ENCODE data around the gene PLEKHG3.
"Not testable (repeated sequence)": the region's sequence is repeated elsewhere in the genome, so short reads cannot be mapped to it uniquely, and the experiment has no call there.

The PLEKHG3 gene

DNA sequence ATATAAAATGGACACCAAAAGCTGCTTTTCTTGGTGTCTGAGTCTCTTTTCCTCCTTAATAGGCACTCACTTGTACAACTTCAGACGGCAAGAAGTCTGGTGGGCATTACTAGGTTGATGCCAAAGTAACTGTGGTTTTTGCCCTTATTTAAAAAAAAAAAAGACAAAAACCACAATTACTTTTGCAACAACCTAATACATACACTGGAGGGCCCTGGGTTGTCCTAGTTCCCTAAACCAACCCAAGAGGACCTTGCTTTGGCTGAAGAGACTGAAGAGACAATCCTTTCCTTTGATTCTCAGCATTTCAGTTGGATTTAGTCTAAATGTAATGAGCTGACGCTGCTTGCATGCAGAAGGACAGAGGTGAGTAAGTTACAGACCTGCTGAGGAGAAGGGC is 16.2 kb upstream of the PLEKHG3 start:
- DNase-seq (ENCODE audit: low spot score): no peak

DNA sequence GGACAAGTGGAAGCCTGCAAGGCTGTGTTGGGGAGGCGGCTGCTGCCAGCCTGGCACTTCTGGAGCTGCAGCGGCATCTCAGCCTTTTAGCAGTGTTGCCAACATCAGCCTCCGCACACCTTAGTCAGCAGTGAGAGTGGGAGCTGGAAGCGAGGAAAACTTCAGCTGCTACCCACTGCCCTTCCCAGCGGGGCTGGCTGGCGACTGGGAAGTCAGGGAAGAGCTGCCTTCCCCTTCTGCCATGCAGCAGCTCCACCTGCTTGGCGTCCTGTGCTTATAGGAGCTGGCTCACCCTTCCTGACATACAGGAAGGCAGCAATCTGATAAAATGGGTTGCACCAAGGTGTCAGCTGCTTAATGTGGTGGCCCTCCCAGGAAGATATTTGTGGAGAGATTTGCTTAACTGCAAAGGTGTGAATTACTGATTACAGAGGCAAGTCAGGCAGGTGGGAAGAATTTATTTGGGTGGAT is 15.4 kb upstream of the PLEKHG3 start:
- DNase-seq (ENCODE audit: low spot score): no peak

DNA sequence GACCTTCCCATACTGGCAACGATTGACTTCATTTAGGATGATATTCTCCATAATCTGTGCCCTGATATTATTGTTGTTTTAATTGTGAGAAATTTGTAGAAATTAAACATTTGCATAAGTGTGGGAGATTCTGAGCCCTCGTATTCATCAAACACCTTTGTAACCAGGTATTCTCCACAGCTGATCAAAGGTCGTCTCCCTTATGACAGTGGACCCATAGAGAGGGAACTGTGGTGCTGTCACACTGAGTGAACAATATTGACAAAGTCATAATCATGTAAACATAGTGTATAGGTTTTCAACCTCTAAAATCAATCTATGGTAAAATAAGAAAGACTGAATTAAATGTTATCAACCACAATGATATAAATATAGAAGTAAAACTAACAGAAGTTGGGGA is 14.9 kb upstream of the PLEKHG3 start:
- DNase-seq (ENCODE audit: low spot score): no peak

DNA sequence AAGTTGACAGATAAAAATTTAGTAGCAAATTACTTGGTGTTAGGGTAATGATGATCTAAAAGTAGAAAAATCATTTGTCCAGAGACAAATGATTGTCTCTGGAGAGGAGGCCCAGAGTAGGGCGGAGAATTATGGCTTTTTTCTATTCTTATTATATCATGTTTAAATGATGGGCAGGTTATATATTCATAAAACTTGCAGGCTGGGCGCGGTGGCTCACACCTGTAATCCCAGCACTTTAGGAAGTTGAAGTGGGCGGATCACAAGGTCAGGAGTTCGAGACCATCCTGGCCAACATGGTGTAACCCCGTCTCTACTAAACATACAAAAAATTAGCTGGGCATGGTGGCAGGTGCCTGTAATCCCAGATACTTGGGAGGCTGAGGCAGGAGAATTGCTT is 13.6 kb upstream of the PLEKHG3 start:
- DNase-seq (ENCODE audit: low spot score): not testable (repeated sequence)

DNA sequence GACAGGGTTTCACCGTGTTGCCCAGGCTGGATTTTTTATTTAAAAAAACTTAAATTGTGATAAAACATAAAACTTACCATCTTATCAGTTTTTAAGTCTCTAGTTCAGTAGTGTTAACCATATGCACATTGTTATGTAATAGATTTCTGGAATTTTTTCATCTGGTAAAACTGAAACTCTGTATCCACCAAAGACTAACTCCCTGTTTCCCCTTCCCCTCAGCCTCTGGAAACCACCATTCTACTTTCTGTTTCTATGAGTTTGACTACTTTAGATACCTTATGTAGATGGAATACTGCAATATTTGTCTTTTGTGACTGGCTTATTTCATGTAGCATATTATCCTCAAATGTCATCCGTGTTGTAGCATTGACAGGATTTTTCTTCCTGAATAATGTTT is 12.8 kb upstream of the PLEKHG3 start:
- no peak for DNase-seq (ENCODE audit: low spot score)

DNA sequence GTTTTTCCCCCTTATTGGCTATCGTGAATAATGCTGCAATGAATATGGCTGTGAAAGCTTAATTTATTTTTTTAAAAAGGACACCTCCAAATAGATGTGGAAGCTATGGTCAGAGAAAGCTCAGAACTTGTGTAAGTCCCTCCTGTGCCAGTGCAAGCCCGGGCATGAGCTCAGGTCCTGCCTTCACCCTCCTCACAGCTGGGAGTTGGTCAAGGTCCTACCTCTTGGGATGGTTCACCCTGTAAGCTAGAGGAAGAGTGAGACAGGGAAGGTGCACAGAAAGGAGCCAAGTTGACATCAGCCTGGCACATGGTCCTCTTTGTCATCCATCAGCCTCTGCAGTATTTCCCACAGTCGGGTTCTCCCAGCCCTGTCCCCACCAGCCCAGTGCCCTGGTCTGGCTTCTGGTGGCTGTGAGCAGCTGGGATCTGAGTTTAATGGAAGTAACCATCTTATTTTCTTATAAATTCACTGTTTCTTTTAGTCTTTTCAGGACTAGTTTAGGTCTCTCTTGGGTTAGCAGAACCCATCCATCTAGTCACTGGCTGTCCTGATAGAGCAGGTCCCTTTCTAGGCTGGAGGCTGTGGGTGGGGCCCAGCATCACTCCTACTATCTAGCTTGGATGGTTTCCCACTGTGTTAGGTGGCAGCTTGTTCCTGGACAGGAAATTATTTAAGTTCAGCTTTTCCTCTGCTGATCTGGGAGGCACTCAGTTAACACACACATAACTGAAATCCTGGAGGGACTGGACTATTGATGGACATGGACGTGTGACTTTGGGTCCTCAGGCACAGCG is 11.8 kb upstream of the PLEKHG3 start:
- DNase-seq (ENCODE audit: low spot score): no peak

DNA sequence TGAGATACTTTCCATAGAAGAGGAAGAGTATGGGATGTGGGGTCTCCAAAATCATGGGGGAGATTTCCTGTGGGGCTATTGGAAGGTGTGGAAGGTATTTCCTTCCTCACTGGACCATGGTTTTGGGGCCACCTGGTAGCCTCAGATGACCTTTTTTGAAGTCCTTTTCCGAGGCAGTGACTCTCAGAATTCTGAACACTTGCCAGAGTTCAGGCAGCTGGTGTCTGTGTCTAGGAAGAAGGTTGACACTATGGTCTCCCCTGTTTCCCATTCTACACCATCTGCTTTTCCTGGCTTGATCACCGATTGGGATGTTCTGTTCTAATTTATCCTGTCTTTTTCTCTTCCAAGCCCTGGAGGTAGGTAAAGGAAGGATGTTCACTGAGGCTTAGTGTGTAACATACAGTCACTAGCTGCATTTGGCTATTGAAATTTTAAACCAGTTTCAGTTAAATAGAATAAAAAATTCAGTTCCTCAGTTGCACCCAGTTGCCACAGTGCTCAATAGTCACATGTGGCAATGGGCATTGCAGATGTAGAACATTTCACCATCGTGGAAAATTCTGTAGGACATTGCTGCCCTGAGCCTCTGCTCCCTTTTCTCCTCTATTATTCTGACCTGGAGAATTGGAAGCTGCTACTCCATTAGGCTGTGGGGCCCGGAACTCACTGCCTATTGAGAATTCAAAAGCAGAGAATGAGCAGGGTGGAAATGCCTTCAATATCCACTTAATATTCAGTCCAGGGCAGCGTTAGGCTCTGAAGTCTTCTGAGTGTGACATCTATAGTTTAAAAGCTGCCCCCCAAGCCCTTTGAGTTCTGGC is 11.0 kb upstream of the PLEKHG3 start:
- no peak for DNase-seq (ENCODE audit: low spot score)

DNA sequence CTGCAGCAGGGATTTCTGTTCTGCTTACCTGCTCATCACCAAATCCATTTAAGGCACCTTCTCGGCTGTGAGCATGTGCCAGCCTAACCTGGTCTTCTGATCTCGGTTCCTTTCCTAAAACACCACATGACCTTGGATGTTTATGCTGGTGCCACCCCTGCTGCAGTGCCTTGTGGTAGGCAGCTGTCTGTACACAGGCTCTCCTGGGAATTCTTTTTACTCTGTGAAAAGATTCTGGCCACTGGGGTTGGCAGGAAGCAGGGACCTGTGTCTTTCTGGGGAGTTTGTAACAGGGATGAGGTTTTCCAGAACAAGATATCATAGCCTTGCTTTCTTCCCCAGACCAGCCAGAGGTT is 10.4 kb upstream of the PLEKHG3 start:
- no peak for DNase-seq (ENCODE audit: low spot score)

DNA sequence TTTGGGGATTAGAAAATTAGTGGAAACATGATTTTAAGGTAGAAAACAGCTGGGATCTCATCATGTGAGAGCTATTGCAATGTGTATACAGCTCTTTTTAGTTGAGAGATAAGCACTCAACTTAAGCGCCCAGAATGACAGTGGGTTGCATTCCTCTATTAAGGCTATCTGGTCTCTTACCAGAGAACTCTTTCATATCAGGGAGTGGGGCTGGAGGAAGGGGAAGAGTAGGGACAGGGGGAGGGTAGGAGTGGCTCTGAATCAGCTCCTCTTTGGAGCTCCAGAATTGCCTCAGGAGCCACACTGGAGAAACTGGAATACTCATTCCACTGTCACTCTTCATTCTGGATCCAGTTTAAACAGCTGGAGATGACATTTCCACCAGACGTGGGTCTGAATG is 9.2 kb upstream of the PLEKHG3 start:
- no peak for DNase-seq (ENCODE audit: low spot score)

DNA sequence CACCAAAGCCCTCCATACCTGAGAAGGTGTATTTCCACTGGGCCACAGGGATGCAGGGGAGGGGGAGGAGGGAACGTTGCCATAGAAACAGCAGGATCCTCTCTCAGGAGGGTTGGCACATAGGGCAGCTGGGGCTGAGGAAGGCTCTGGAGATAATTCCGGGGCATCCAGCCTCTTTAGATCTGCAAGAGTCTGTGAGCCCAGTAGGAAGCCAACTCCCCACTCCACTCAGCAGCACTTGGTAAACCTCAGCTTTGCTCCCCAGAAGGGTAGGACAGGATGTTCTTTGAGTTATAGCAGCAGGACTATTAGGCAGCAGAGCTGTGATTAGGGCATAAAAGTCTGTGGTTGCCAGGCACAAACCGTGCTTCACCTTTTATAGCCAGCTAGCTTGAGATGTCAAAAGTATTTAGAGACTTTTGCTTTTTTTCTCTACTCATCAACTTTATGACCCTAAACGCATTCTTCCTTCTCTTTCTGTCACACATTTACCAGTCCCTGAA is 7.8 kb upstream of the PLEKHG3 start:
- DNase-seq (ENCODE audit: low spot score): no peak

DNA sequence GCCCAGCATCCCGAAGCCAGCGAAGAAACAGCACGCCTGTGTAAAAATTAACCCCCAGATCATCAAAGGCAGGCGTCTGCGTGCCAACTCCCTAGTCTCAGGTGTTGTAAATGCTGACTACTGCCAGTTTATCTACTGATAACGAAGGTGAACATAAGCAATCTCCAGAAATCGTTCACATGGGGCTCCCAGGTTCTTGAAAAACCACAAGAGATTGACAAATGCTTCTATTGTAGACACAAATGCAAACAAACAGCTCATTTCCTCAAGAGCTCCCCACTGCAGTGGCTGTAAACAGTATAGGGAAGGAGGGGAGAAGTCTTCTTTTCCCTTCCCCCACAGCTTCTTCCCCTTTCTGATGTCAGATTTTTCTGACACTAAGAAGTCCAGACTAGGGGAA is 5.3 kb upstream of the PLEKHG3 start:
- no peak for DNase-seq (ENCODE audit: low spot score)

DNA sequence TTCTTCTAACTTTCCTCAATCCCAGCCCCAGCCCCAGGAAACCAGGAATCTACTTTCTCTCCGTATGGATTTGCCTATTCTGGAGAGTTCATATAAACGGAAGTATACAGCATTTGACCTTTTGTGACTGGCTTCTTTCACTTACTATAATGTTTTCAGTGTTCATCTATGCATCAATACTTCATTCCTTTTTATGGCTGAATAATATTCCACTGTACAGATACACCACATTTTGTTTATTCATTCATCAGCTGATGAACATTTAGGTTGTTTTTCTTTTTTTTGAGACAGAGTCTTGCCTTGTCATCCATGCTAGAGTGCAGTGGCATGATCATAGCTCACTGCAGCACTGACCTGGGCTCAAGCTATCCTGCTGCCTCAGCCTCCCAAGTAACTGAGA is 3.9 kb upstream of the PLEKHG3 start:
- DNase-seq (ENCODE audit: low spot score): no peak

DNA sequence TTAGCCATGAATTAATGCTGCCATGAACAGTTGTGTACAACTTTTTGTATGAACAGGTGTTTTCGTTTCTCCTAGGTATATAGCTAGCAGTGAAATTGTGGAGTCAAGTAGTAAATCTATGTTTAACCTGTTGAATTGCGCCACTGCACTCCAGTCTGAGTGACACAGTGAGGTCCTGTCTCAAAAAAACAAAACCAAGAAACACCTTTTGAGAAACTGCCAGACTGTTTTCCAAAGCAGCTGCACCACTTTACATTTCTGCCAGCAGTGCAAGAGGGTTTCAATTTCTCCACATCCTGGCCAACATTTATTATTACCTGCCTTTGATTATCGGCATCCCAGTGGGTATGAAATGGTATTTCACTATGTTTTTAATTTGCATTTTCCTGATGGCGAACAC is 3.3 kb upstream of the PLEKHG3 start:
- DNase-seq (ENCODE audit: low spot score): no peak

DNA sequence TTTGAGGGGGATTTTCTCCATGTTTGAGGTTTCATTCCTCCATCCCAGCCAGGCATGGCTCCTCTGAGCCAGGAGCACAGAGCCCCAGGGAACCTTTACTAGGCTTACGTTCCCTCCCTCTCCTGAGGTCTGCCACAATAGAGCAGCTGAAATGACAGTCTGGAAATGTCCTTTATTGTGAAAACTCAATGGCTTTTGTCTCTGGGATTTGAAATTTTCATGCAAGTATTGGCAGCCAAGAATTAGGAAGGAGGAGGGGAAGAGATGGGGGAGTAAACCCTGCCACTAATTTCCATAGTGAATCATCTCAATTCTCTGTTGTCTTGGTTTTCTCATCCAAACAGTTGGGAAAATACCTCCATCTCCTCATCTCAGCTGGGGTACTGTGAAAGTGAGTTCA is 2.6 kb upstream of the PLEKHG3 start:
- DNase-seq (ENCODE audit: low spot score): no peak

DNA sequence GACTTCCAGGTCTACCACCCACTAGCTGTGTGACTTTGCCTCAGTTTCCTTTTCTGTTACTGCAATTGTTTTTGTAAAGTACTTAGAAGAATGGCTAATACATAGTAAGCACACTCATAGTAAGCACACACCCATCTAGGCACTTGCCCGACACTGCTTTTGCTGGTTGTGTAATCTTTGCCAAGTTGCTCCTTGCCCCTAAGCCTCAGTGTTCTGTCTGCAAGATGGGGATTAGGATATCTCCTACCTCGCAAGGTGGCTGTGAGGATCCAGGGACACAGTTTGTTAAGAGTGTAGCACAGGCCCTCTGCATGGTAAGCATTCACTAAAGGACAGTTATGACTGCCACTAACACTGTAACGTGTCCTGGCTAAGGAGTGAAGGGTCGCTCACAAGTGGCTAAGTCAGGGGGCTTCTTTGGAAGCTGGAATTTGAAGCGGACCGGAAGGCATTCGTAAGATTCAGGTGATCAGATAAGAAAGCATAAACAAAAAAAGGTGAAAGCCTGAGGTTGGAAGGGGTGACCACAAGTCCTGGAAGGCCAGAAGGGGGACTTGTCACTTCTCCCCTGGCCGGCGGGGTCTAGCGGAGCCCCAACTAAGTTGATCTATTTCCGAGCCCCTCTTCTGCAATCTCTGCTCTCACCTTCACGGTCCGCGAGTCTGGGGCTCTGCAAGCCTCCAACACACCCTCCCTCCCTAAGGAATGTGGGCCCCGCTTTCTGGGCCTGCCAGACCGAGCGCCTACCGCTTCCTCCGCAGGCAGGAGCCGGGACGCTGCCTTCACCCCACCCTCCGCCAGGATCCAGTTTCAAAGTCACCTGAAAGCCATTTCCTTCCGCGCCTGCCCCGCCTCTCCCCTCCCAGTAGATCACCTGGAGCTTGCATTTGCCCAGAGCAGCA is 1.5 kb upstream of the PLEKHG3 start:
- no peak for DNase-seq (ENCODE audit: low spot score)

DNA sequence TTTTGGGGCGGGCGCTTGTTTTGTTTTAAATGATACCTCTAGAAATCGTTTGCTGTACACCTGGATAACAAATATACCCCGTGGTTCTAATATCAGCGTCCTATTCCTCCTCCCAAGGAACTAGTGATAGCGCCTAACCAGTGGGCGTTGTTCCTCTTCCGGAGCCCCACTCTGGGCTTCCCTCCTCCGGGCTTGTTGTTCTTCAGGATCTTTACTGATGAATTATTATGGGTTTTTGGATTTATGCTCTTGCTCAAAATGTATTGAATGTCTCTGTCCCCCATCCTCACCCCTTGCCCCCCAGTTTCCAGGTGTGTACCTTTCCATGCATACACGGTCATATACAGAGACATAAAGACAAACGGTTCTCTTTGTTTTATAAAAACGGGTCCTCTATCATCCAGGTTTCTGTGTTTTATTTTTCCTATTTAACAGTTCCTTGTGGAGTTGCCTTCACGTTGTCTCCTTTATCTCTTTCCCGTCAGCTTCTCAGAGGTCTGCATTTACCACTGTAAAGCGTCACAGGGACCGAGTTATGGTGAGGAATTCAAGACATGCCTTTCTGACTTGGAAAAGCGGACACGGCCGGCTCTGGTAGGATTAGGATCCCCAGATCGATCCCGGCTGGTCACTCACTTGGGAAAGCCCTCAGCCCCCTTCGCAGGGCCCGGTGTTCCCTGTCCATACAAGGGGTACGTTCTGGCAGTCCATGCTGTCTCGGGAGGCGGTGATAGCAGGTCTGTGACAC is 655 bp upstream of the PLEKHG3 start:
- peak; percentile 23 for DNase-seq (ENCODE audit: low spot score)

DNA sequence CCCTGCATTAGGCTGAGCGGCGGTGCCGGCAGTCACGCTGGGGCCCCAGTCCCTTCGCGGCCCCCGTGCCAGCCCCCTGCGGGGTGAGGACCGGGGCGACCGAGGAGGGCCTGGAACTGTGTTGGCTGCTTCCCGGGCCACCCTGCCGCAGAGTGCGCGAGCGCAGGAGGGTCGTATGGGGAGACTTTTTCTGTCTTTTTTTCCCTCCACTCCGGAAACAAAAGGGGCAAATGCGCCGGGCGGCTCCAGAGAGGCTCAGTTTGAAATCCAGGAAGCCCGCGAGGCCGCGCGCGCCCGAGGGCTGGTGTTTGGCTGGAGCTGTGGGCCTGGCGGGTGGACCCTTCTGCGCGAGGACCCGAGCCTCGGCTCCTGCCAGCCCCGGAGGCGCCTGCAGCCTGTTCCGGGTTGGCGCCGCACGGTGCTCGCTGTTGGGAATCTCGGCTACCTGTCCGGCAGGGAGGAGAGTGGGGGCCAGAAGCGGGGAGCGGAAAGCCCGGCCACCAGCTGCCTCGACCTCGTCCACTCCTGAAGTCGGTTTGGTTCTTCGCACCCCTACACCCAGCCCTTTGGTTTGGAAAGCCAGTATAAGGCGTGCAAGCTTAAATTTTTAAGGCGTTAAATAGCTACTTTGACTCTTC is 638 bp downstream of the PLEKHG3 start:
- no peak for DNase-seq (ENCODE audit: low spot score)

DNA sequence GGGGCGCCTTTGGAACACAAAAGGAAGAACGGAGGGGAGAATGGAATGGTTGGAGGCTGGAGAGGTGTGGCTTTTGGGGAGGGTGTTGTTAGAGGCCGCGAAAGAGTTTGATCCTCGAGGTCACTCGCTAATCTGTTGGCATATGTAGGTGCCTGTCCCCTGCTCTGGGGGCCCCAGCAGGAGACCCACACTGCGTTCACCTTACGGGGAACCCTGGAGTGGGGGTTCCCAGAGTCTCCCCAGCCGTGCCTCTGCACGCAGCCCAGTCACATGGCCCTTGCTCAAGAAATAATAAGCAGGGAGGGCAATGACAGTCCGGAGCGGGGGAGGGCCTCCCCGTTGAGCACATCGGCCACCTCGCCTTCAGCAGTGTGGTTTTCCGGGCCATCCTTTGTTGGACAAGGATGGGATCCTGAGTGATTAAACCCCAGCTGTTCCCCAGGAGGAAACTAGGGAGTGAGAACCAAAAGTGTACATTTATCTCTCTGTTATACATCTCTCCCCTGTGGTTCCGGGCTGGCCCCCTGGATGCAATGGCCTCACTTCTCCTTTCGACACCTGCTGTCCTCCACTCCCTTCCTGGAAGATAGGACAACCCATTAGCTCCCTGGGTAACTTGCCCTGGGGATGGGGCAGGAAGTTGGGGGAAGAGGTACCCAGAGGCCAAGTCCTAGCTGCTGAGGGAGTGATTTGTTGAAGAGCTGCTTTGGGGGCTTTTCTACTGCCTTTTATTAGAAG is 1.3 kb downstream of the PLEKHG3 start:
- DNase-seq (ENCODE audit: low spot score): no peak

DNA sequence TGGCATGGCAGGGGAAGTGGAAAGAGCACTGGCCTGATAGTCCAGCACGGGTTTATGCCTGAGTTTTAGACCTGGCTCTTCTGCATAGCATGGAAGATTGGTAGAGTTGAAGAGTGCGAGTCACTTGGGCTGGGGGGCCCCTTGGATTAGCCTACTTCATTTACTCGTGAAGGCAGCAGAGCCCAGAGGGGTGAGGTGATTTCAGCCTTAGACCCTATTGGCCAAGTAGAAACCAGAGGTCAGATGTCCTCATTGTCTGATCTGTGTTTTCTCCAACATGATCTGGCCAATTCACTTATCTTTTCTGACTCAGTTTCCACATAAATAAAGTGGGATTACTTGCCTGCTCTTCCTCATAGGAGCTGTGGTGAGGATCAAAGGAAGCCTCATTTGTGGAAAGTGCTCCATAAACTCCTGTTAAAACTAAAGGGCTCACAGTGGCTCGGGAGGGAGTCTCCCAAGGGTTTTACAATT is 1.9 kb downstream of the PLEKHG3 start:
- DNase-seq (ENCODE audit: low spot score): no peak

All from SK-N-DZ (cell line).